Activated naive CD8-positive, alpha-beta T cell treated with anti-CD3 and anti-CD28 coated beads, Interleukin-2, amount 50 U/mL, for 24 hours (primary cell): ENCODE measurements around the gene AFF3.
"Not testable (repeated sequence)": the region's sequence is repeated elsewhere in the genome, so short reads cannot be mapped to it uniquely, and the experiment has no call there.

Experiments used
- ATAC-seq: fragments of 150-1000 bp; cut with Tn5 transposase; one replicate; pipeline ENCODE4 v1.10.0; 2021
- DNase-seq: peaks from one replicate; pipeline ENCODE4 v3.0.0; 2021
- H3K27ac Mint-ChIP-seq: one replicate; pipeline ENCODE4 v1.8.0; 2021; ENCODE audit warnings: mild to moderate bottlenecking, mixed read lengths
- H3K27me3 Mint-ChIP-seq: one replicate; pipeline ENCODE4 v1.8.0; 2021; ENCODE audit warnings: mixed read lengths
- H3K36me3 Mint-ChIP-seq: one replicate; pipeline ENCODE4 v1.8.0; 2021; ENCODE audit warnings: low read depth, mixed read lengths
- H3K4me1 Mint-ChIP-seq: one replicate; pipeline ENCODE4 v1.8.0; 2021; ENCODE audit warnings: mixed read lengths
- H3K4me3 Mint-ChIP-seq: one replicate; pipeline ENCODE4 v1.8.0; 2021; ENCODE audit warnings: mild to moderate bottlenecking, moderate library complexity, mixed read lengths
- H3K9me3 Mint-ChIP-seq: one replicate; pipeline ENCODE4 v1.8.0; 2021; ENCODE audit warnings: mixed read lengths

AFF3 gene

GRCh38 chr2:100174026-100174431, 31.6 kb upstream of the AFF3 start:
- no peak overlapping the region for H3K4me3 Mint-ChIP-seq
- no peaks in the 10 kb centered on the region for H3K4me1 Mint-ChIP-seq
- H3K27ac Mint-ChIP-seq, result no peak overlapping the region
- no peak for ATAC-seq
- no peaks in the 10 kb centered on the region for H3K27me3 Mint-ChIP-seq
- no peaks in the 10 kb centered on the region for H3K9me3 Mint-ChIP-seq
- H3K36me3 Mint-ChIP-seq, result no peaks in the 10 kb centered on the region
- DNase-seq, result no peak

GRCh38 chr2:100166701-100167100, 24.3 kb upstream of the AFF3 start:
- H3K27me3 Mint-ChIP-seq, result peaks cover 3% of the 10 kb centered on the region
- peaks cover 2% of the 10 kb centered on the region for H3K36me3 Mint-ChIP-seq
- no peak overlapping the region for H3K4me3 Mint-ChIP-seq
- no peaks in the 10 kb centered on the region for H3K4me1 Mint-ChIP-seq
- no peak for DNase-seq
- H3K27ac Mint-ChIP-seq, result no peak overlapping the region
- H3K9me3 Mint-ChIP-seq, result peaks cover 16% of the 10 kb centered on the region
- no peak for ATAC-seq

GRCh38 chr2:100163605-100164004, 21.2 kb upstream of the AFF3 start:
- H3K27ac Mint-ChIP-seq, result no peak overlapping the region
- H3K9me3 Mint-ChIP-seq, result peaks cover 16% of the 10 kb centered on the region
- H3K27me3 Mint-ChIP-seq, result peaks cover 8% of the 10 kb centered on the region
- no peaks in the 10 kb centered on the region for H3K4me1 Mint-ChIP-seq
- ATAC-seq (no peak), DNase-seq (no peak)
- H3K4me3 Mint-ChIP-seq, result no peak overlapping the region
- peaks cover 2% of the 10 kb centered on the region for H3K36me3 Mint-ChIP-seq

GRCh38 chr2:100161945-100162620, 19.7 kb upstream of the AFF3 start:
- Mint-ChIP-seq H3K9me3 (peaks cover 16% of the 10 kb centered on the region), H3K27ac (no peak overlapping the region), H3K36me3 (peaks cover 2% of the 10 kb centered on the region), H3K4me1 (no peaks in the 10 kb centered on the region), H3K4me3 (no peak overlapping the region), H3K27me3 (peaks cover 8% of the 10 kb centered on the region)
- DNase-seq (no peak), ATAC-seq (no peak)

GRCh38 chr2:100160396-100160795, 18.0 kb upstream of the AFF3 start:
- ATAC-seq (no peak), DNase-seq (no peak)
- Mint-ChIP-seq H3K4me1 (no peaks in the 10 kb centered on the region), H3K27me3 (peaks cover 9% of the 10 kb centered on the region), H3K9me3 (peaks cover 16% of the 10 kb centered on the region), H3K27ac (no peak overlapping the region), H3K36me3 (peaks cover 2% of the 10 kb centered on the region), H3K4me3 (no peak overlapping the region)

GRCh38 chr2:100151832-100152231, 9.4 kb upstream of the AFF3 start:
- DNase-seq, H3K4me3 Mint-ChIP-seq, H3K4me1 Mint-ChIP-seq, H3K27ac Mint-ChIP-seq, H3K27me3 Mint-ChIP-seq, ATAC-seq, H3K36me3 Mint-ChIP-seq: not testable (repeated sequence)
- peaks cover 14% of the 10 kb centered on the region for H3K9me3 Mint-ChIP-seq

- ATAC-seq (no peak), DNase-seq (no peak)
- H3K9me3 Mint-ChIP-seq, result peaks cover 14% of the 10 kb centered on the region
- no peak overlapping the region for H3K27ac Mint-ChIP-seq
- peaks cover 8% of the 10 kb centered on the region for H3K27me3 Mint-ChIP-seq
- H3K4me3 Mint-ChIP-seq, result no peak overlapping the region
- peaks cover 2% of the 10 kb centered on the region for H3K4me1 Mint-ChIP-seq
- no peaks in the 10 kb centered on the region for H3K36me3 Mint-ChIP-seq
Observed at GRCh38 chr2:100151310-100151709, 8.9 kb upstream of the AFF3 start.

GRCh38 chr2:100148883-100149282, 6.5 kb upstream of the AFF3 start:
- ATAC-seq (no peak), DNase-seq (no peak)
- H3K4me1 Mint-ChIP-seq, result peaks cover 14% of the 10 kb centered on the region
- H3K27ac Mint-ChIP-seq, result no peak overlapping the region
- H3K9me3 Mint-ChIP-seq, result peaks cover 21% of the 10 kb centered on the region
- H3K36me3 Mint-ChIP-seq, result peaks cover 2% of the 10 kb centered on the region
- H3K4me3 Mint-ChIP-seq, result no peak overlapping the region
- H3K27me3 Mint-ChIP-seq, result peaks cover 6% of the 10 kb centered on the region

- Mint-ChIP-seq H3K27me3 (peaks cover 7% of the 10 kb centered on the region), H3K36me3 (peaks cover 2% of the 10 kb centered on the region), H3K9me3 (peaks cover 25% of the 10 kb centered on the region), H3K4me3 (no peak overlapping the region), H3K27ac (no peak overlapping the region), H3K4me1 (peaks cover 37% of the 10 kb centered on the region)
- ATAC-seq (no peak), DNase-seq (no peak)
Observed at GRCh38 chr2:100146657-100146960, 4.2 kb upstream of the AFF3 start.

- Mint-ChIP-seq H3K4me3 (no peak overlapping the region), H3K4me1 (peaks cover 40% of the 10 kb centered on the region), H3K36me3 (peaks cover 2% of the 10 kb centered on the region), H3K9me3 (peaks cover 25% of the 10 kb centered on the region), H3K27me3 (peaks cover 7% of the 10 kb centered on the region), H3K27ac (no peak overlapping the region)
- DNase-seq (no peak), ATAC-seq (no peak)
Observed at GRCh38 chr2:100145893-100146656, 3.7 kb upstream of the AFF3 start.

GRCh38 chr2:100143286-100143685, 896 bp upstream of the AFF3 start:
- Mint-ChIP-seq H3K4me3 (peak overlapping the region; percentile 22), H3K9me3 (peaks cover 21% of the 10 kb centered on the region), H3K27me3 (peaks cover 7% of the 10 kb centered on the region), H3K4me1 (peaks cover 64% of the 10 kb centered on the region), H3K36me3 (peaks cover 7% of the 10 kb centered on the region), H3K27ac (peak overlapping the region; percentile 90)
- DNase-seq, result no peak
- no peak for ATAC-seq

GRCh38 chr2:100141906-100142305, 484 bp downstream of the AFF3 start:
- Mint-ChIP-seq H3K4me3 (peak overlapping the region; percentile 85), H3K27ac (peak overlapping the region; percentile 90), H3K9me3 (peaks cover 21% of the 10 kb centered on the region), H3K36me3 (peaks cover 9% of the 10 kb centered on the region), H3K27me3 (peaks cover 7% of the 10 kb centered on the region), H3K4me1 (peaks cover 77% of the 10 kb centered on the region)
- DNase-seq (no peak), ATAC-seq (no peak)

GRCh38 chr2:100140582-100140981, 1.8 kb downstream of the AFF3 start:
- ATAC-seq (no peak), DNase-seq (no peak)
- Mint-ChIP-seq H3K4me1 (peaks cover 75% of the 10 kb centered on the region), H3K27me3 (peaks cover 7% of the 10 kb centered on the region), H3K27ac (peak overlapping the region; percentile 28), H3K36me3 (peaks cover 9% of the 10 kb centered on the region), H3K4me3 (peak overlapping the region; percentile 85), H3K9me3 (peaks cover 21% of the 10 kb centered on the region)

- Mint-ChIP-seq H3K27ac (peak overlapping the region; percentile 76), H3K27me3 (no peaks in the 10 kb centered on the region), H3K4me3 (peak overlapping the region; percentile 37), H3K9me3 (peaks cover under 1% of the 10 kb centered on the region), H3K4me1 (peaks cover 54% of the 10 kb centered on the region), H3K36me3 (peaks cover 7% of the 10 kb centered on the region)
- ATAC-seq (peak; percentile 53), DNase-seq (no peak)
Observed at GRCh38 chr2:100137866-100138570, 4.4 kb downstream of the AFF3 start.

GRCh38 chr2:100137318-100137717, 5.1 kb downstream of the AFF3 start:
- no peaks in the 10 kb centered on the region for H3K9me3 Mint-ChIP-seq
- H3K36me3 Mint-ChIP-seq, result peaks cover 7% of the 10 kb centered on the region
- DNase-seq (no peak), ATAC-seq (no peak)
- H3K4me1 Mint-ChIP-seq, result peaks cover 47% of the 10 kb centered on the region
- H3K27me3 Mint-ChIP-seq, result no peaks in the 10 kb centered on the region
- no peak overlapping the region for H3K4me3 Mint-ChIP-seq
- peak overlapping the region; percentile 21 for H3K27ac Mint-ChIP-seq
